ENCODE data around the gene TCERG1L. TPM values are rescaled to one million over a fixed set of nuclear protein-coding genes. Genes with fewer than 3 reads are reported as not detected.

TCERG1L gene
- total RNA-seq, 1 donor from 2014 or later: not detected

GRCh38 chr10:131070856-131071255, 240.7 kb downstream of the TCERG1L start:
- DNase-seq: no peak
- H3K4me1 ChIP-seq: no peaks in the 10 kb centered on the region
- H3K4me3 ChIP-seq: no peak overlapping the region
- no peak for TF ChIP-seq CTCF (IDR thresholded peaks at IDR 0.05)
- no peak overlapping the region for H3K27ac ChIP-seq
- intact Hi-C loops (cut with DNase I): no loop called here
- H3K9me3 ChIP-seq: no peaks in the 10 kb centered on the region
- no peaks in the 10 kb centered on the region for H3K36me3 ChIP-seq
- no peak for ATAC-seq
- no peaks in the 10 kb centered on the region for H3K27me3 ChIP-seq (ENCODE audit: low read depth)

- H3K9me3 ChIP-seq: no peaks in the 10 kb centered on the region
- no peaks in the 10 kb centered on the region for H3K36me3 ChIP-seq
- no peak overlapping the region for H3K4me3 ChIP-seq
- no peak for DNase-seq
- intact Hi-C loops (cut with DNase I): no loop called here
- no peak for TF ChIP-seq CTCF (IDR thresholded peaks at IDR 0.05)
- no peak for ATAC-seq
- H3K27me3 ChIP-seq (ENCODE audit: low read depth): no peaks in the 10 kb centered on the region
- no peaks in the 10 kb centered on the region for H3K4me1 ChIP-seq
- no peak overlapping the region for H3K27ac ChIP-seq
Measured at GRCh38 chr10:131068760-131069159, 242.8 kb downstream of the TCERG1L start.

GRCh38 chr10:131068311-131068710, 243.2 kb downstream of the TCERG1L start:
- H3K4me3 ChIP-seq: no peak overlapping the region
- H3K27me3 ChIP-seq (ENCODE audit: low read depth): no peaks in the 10 kb centered on the region
- H3K9me3 ChIP-seq: no peaks in the 10 kb centered on the region
- no peaks in the 10 kb centered on the region for H3K4me1 ChIP-seq
- TF ChIP-seq CTCF (IDR thresholded peaks at IDR 0.05): no peak
- H3K36me3 ChIP-seq: no peaks in the 10 kb centered on the region
- no peak overlapping the region for H3K27ac ChIP-seq
- intact Hi-C loops (cut with DNase I): no loop called here
- ATAC-seq (no peak), DNase-seq (no peak)

DNA sequence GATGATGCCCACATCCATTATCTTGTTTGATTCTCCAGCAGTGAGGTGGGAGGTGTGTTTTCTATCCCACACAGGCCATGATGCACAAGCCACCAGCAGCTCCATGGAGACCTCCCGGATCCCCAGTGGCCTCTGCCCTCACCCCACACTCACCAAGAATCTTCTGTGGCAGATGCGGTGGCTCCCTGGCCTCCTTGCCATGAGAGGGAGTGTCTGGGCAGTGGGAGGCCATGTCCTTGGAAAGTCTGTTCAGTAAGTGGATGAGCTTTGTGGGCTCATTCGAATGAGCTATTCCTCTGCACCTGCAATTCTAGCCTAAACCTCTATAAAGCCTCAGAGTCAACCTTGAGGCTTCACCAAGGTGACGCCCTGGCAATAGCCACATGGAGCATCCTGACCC, 243.8 kb downstream of the TCERG1L start:
- Histone ChIP-seq H3K4me1 (no peaks in the 10 kb centered on the region), H3K27me3 (ENCODE audit: low read depth) (no peaks in the 10 kb centered on the region), H3K36me3 (no peaks in the 10 kb centered on the region), H3K9me3 (no peaks in the 10 kb centered on the region), H3K27ac (no peak overlapping the region), H3K4me3 (no peak overlapping the region)
- no peak for TF ChIP-seq CTCF (IDR thresholded peaks at IDR 0.05)
- ATAC-seq (no peak), DNase-seq (no peak)
- intact Hi-C loops (cut with DNase I): no loop called here

DNA sequence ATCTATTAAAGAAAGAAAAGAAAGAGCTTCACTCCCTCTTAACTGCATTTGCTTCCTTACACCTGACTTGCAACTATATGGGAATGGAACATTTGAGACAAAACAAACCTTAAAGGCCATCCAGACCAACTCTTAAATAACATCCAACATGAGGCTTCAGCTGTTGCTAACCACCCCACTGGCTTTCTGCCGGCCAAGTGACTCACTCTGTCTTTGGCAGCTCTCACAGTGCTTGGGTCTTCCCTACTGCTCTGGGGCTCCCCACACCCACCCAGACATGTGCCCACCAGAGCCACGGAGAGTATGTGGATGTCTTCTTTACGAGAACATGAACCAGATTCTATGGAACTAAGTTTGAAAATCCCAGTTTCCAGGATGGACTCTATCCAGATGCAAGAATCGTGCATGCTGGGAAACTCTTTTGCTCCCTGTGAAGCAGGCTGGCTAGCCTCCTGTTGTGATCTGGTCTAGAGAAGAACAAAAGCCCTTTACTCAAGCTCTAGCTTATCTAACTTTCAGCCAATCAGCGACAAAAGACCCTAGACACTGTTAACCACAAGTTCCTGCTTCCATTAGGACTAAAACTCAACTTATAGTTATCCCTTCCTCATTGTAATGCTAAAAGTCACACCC, 245.7 kb downstream of the TCERG1L start:
- peak in 1 of 2 donors; percentile 38 for ATAC-seq

More for the DNA sequence above, 245.7 kb downstream of the TCERG1L start:
- H3K4me1 ChIP-seq: no peaks in the 10 kb centered on the region
- H3K4me3 ChIP-seq: no peak overlapping the region
- DNase-seq: no peak
- no peaks in the 10 kb centered on the region for H3K36me3 ChIP-seq
- no peak for TF ChIP-seq CTCF (IDR thresholded peaks at IDR 0.05)
- H3K27ac ChIP-seq: no peak overlapping the region
- no peaks in the 10 kb centered on the region for H3K9me3 ChIP-seq
- intact Hi-C loops (cut with DNase I): no loop called here
- H3K27me3 ChIP-seq (ENCODE audit: low read depth): peaks cover 9% of the 10 kb centered on the region
